GM21381 (cell line): ENCODE data around the gene IFI6.

Experiments
- ATAC-seq: cut with Tn5 transposase; IDR thresholded peaks from one replicate; pipeline ENCODE4 v1.9.1; 2021; ENCODE audit warnings: mild to moderate bottlenecking, moderate library complexity; ENCODE audit not compliant: unreplicated experiment

IFI6 gene

DNA sequence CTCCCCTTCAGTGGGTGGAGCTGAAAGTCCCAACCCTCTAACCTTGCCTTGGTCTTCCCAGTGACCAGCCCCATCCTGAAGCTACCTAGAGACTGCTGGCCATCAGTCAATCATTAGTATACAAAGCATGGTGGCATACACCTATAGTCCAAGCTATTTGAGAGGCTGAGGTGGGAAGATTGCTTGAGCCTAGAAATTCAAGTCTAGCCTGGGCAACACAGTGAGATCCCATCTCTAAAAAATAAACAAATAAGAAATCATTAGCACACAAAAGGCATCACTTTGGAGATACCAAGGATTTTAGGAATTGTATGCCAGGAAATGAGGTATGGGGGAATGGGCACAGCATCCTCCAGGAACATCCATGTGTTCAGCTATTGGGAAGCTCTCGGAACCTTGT, 4.4 kb upstream of the IFI6 start:
- no peak for ATAC-seq

DNA sequence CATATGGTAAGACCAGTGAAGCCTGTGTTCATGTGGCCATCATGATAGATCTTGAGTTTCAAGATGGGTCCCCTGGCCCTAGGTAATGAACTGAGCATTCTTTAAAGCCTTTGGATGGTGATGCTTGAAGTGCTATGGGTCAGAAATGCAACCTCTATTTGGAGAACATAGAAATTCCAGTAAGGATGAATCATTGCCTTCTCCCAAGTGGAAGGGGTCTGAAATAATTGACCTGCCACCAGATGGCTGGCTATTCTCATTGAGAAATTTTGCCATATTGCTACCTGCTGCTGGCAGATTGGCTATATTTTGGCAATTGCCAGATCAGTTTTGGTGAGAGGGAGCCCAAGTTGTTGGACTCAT, 739 bp upstream of the IFI6 start:
- ATAC-seq, result no peak

DNA sequence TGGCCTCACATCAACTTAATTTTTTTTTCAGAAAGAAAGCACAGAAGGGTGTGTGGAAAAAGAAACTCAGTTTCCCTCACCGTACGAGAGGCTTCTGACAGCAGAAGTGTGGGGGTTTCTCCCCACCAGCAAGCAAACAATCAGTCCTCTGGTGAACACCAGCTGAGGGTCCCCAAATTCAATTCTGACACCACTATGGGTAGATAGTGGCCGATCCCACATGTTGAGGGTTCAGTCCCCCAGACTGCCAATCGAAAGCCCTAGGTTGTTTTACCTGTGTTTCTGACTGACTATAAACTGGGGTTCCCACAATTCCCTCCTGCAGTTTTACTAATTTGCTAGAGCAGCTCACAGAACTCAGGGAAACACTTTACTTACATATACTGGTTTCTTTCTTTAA, 2.1 kb downstream of the IFI6 start:
- ATAC-seq, result no peak

DNA sequence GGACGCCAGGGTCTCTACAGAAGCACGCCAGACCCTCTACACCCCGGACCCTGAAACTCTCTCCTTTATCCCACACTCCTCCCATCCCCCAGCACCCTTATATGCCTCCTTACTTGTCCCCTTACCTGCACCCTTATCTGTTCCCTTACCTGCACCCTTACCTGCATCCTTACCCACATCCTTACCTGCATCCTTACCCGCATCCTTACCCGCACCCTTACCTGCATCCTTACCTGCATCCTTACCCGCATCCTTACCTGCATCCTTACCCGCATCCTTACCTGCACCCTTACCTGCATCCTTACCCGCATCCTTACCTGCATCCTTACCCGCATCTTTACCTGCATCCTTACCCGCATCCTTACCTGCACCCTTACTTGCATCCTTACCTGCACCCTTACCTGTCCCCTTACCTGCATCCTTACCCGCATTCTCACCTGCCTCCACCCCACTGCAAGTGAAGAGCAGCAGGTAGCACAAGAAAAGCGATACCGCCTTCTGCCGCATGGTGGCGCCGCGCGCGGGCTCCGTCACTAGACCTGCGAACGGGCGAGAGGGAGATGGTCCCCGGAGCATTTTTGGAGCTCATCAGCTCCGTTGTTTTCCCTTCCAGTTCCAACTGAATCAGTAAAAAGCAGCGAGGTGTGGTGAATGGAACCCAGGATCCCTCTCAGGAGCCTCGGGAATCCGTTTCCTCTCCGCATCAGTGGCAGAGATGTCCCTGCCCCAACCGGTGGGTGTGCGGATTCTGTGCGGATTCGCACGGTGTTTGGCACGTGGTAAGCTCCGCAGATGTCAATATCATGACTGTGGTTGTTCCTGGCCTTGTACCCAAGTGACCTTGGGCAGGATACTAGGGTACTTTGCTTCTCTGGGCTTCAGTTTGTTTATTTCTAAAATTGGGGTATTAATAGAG, 2.9 kb downstream of the IFI6 start:
- no peak for ATAC-seq

DNA sequence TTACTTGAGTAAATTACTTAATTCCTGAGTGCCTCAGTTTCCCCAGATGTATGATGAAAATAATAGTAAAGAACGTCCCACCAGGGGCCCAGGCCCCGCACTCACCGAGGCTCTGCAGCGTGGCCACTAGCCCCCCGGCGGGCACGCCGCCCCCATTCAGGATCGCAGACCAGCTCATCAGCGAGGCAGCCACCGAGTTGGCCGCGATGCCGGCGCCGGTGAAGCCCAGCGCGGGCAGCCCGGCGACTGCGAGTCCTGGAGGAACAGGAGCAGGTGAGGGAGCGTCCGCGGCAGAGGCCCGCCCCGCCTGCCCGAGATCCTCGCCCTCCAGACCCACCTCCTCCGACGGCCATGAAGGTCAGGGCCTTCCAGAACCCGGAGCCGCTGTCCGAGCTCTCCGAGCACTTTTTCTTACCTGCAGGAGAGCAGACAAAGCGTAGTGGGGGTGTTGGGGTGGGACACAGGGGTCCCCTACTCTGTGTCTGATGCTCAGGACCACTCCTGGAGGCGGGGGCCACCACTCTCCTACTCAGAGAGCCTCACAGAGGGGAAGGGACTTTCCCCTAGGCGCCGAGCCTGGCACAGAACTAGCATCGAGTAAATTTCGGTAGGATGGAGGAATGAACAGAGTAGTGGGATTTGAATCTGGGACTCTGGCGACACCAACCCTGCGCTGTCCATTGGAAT, 3.7 kb downstream of the IFI6 start:
- no peak for ATAC-seq

DNA sequence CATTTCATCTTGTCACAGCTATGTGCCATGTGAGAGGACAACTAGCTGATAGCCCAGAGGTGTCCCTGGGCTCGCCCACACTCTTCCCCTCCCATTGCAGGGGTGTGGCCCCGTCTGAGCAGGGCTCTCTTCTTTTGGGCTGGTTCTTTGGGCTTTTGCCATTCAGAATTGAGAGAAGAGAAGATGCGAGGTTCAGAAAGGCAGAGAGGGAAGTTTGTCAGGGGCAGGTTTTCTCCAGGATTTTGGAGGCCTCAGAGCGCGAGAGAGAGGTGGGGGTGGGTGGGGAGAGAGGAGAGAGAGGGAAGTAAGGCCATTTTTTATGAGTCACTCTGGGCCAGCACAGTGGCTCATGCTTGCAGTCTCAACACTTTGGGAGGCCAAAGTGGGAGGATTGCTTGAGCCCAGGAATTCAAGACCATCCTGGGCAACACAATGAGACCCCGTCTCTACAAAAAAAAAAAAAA, 5.2 kb downstream of the IFI6 start:
- ATAC-seq, result no peak

DNA sequence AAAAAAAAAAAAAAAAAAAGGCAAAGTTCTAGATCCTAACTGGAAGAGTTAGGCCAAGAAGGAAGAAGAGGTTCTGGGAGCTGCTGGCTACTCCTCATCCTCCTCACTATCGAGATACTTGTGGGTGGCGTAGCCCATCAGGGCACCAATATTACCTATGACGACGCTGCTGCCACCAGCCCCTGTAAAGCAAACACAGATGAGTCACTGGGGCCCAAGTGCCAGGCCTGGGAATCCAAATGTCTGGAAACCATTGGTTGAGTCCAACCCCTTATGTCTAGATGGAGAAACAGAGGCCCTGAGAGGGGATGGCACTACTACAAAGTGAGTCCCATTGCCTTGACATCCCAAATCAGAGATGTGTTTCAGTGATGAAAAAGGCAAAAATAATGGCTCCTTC, 5.7 kb downstream of the IFI6 start:
- no peak for ATAC-seq

DNA sequence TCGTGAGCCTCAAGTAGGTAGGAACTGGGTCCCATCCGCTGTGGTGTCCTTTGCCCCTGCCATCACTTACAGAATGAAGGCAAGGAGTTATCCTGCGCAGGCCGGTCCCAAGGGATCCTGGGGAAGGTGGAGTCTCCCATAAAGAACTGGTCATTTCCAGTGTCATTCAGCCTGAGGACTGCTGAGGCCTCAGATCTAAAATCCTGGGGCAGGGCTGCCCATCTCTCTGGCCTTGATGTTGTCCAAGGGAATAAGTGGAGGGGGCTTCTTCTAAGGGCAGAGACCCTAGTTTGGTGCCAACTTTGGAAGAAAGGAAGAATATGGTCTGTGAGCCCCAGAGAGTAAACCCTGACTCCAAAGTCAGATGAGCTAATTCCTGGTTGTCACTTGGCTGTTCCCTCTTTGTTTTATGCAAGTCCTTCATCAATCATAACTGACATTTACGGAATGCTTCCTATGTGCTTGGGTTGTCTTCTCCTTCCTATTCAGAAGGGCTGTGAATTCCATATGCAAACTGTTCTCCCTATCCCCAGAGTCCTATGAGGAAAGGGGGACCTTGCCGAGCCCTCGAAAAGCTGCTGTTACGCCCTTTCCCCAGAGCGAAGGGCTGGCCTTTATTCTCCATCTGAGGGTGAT, 6.9 kb downstream of the IFI6 start:
- no peak for ATAC-seq

DNA sequence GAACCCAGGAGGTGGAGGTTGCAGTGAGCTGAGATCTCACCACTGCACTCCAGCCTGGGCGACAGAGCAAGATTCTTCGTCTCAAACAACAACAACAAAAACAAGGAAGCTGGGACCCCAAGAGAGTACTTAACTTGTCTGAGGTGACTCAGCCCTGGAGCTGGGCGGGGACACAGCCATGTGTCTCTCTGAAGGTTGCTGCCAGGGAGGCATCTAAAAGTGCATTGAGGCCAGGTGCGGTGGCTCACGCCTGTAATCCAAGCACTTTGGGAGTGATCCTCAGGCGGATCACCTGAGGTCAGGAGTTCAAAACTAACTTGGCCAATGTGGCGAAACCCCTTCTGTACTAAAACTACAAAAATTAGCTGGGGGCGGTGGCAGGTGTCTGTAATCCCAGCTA, 7.7 kb downstream of the IFI6 start:
- ATAC-seq, result no peak

DNA sequence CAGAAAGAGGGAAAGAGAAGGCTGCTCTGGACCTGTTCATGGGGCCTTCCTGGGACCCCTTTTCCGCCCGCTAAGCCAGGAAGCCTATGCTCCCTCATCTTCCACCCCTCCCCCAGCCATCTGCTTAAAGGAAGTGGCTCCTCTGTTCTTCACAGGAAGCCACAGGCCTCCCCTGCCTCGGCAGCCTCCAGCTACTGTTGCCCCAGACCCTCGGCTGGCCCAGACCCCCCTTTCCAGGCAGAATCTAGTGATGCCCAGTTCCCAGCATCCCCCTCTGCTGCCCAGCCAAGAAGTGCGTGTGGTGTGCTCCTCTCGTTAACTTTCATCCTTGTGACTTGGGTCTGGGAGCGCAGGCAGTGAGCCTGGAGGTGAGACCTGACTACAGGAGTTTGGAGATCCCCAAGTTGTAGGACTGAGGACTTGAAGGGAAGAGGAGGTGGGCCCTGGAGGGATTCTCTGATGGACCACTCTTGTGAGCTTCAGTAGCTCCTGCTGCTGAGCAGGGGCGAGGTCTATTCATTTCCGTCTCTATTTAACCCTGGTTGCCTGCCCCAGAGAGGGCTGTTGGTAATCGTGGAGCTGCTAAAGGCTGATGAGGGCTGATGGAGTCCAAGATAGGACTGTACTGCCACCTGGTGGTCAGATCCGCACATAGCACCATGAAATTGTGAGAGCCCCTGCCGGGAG, 9.1 kb downstream of the IFI6 start:
- ATAC-seq, result peak; percentile 27

DNA sequence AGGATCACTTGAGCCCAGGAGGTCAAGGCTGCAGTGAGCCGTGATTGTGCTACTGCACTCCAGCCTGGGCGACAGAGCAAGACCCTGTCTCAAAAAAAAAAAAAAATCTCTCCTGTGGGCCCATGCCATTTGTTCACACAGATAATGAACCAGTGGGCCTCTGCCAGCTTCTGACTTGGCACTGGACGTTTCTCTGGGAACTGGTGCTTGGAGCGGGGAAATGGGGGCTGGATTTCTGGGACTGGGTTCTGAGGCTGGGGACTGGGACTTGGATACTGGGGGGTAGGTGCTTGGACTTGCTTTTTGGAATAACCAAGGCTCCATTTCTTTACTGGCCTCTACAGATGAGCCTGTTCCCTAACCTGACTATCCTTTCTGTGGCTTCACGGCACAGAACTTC, 9.7 kb downstream of the IFI6 start:
- no peak for ATAC-seq

DNA sequence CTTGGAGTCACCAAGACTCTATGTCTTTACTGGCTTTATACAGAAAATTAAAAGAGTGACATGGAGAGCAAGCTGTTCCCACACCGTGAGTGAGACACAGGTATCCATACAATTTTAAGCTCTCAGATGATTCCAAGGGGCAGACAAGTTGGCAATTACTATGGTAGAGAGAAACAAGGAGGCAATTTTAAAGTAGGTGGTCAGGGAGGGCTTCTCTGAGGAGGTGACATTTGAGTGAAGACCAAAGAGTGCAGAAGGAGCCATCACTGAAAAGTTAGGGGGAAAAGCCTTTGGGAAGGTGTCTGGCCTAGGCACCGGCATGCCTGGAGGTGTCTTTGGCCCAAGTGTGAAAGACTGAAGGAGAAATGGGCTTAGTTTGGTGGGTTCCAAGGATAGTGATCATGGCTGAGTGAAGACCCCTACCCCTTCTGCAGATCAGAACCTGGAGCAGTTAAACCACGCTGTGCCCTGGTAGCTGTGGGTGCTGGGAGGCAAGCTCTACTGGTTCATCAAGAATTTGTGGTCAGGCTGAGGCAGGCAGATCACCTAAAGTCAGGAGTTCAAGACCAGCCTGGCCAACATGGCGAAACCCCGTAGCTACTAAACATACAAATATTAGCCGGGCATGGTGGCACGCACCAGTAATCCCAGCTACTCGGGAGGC, 10.4 kb downstream of the IFI6 start:
- ATAC-seq, result no peak

DNA sequence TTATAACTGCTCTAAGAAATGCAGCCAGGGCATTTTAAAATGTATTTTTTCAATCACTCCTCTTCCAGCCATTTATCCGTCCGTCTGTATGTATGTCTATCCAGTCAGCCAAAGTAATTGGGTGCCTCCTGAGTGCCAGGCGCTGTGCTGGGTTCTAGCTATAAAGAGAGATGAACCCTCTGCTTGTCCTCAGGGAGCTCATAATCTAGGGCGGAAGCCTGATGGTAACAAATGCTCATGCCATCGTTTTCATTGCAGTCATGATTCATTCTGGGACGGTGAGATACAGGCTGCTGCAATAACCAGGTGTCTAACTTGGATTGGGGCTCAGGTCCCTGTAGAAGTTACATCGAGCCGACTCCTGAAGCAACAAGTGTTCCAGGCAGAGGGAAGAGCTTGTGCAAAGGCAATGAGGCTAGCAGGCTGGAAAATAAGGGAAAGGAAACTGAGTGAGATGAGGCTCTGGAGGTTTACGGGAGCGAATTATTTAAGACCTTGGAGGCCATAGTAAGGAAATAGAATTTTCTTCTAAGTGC, 11.6 kb downstream of the IFI6 start:
- no peak for ATAC-seq

DNA sequence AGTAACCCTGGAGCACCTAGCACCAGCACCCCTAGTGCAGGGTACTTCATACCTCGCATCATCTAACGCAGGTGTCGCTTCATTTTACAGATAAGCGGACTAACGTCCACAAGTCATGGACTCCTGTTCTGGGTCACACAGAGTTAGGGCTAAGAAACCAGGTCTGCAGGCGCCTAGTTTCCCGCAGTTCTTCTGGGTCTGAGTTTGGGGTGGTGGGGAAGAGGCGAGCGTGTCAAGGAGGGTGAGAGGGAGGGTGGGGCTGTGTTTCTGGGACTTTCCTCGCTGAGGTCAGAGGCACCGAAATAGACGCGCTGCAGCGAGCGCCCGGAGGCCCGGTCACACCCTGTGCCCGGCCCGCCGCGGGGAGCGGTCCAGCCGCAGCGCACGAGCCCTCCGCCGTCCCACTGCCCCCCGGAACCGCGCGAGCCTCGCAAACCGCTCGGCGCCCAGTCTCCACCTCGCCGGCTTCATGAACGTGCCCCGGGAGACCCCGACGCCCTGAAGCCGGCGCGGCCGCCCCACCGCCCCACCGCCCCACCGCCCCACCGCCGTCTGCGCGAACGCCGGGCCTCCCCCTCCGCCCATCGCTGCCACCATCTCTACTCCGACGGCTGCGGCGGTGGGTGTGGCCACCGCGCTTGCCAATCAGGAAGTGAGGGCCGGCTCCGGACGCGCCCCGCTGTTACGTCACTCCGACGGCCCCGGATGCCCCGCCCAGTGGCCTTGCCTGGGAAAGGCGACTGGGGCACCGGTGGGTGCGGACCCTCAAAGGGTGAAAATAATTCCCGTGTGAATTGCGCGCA, 12.3 kb downstream of the IFI6 start:
- peak; percentile 64 for ATAC-seq

DNA sequence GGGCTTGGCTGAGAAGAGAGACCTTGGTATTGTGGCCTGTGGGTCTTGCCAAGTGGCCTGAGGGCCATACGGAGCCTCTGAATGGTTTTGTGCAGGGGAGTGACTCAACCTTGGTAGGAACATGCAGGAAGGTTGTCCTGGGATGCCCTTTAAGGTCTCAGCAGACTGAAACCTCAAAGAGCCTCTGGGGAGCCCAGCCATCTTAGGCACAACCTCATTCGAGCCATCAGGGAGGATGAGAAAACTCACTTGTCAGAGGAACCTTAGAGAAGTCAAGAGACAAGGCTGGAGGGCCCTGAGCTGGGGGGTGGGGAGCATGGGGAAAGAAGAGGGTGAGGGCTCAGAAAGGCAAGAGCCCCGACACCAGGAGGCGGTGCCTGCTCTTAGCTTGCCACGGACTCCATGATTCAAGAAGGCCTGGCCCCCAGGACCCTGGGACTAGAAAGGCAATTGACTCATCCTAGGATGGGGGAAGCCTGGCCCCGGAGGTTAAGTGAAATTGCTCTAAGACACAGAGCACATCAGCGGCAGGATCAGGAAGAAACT, 13.0 kb downstream of the IFI6 start:
- peak; percentile 19 for ATAC-seq

DNA sequence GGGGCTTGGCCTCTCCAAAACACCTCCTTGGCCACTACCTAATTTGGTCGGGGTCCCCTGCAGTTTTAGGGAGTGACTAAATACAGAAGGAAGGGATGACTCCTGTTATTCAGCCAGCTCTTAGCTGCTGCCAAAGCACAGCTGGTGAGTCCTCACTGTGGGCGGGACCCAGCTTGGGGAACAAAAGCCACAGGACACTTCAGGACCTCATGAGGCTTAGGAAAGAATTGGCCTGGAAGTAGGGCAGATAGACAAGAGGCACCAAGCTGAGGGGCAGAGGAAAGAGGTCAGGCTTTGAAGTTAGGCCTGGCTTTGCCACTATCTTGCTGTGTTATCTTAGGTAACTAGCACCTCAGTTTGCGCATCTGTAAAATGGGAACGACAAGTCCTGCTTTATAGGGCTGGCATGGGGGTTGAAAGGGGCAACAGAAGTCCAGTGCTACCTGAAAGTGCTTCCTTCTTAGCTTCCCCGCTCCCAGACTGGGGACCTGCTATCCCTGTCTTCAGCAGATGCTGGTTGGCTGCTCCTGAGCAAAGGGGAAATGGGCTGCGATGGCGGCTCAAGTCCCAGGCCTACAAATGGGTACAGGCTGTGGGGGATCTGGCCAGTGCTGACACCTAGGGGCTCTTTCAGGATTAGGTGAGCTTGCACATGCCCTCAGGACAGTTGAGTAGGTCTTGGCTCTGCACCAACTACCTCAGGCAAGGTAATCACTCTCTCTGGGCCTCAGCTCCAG, 15.7 kb downstream of the IFI6 start:
- ATAC-seq, result no peak

DNA sequence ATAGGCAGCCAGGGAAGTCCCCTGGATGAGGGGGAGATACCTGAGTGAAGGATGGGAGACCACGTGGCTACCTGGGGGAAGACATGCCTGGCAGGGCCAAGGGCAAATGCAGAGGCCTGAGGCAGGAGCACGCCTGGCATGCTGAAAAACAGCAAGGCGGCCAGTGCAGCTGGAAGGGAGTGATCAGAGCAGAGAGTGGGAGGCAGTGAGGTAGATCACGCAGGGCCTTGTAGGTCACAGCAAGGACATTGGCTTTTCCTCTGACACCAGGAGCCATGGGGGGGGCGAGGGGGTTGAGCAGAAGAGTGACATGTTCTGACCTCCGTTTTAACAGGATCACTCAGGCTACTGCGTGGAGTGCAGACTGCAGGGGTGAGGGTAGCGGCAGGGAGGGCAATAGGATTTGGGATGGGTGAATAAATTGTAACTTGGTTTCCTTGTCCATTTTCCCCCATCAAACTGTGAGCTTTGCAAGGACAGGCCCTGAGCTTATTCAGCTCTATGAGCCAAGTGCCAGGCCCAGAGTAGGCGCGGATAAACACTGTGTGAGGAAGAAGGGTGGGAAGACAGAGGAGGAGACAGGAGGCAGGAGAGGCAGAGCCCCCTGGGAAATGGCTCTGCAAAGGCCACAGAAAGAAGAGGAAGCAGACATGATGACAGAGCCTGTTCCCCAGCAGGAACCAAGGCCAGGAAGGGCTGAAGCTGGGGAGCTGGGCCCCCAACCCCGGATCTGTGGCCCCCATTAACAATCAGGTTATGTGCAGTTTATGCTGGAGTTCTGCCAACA, 16.6 kb downstream of the IFI6 start:
- no peak for ATAC-seq
